GM12878 (cell line): ENCODE data around the gene CRB1. TPM values are rescaled to one million over a fixed set of nuclear protein-coding genes. Genes with fewer than 3 reads are reported as not detected.

Experiments used
- ATAC-seq: fragments of 200-7000 bp; cut with Tn5 transposase; 3 replicates; pipeline ENCODE4 v1.9.1; 2020; ENCODE audit warnings: mild to moderate bottlenecking, moderate library complexity
- BruUV-seq: library from RNA; stranded (reverse); fragments of 400-500 nt; replicated peaks from 2 replicates; lab custom pipeline; 2021; lab: Mats Ljungman, UMichigan
- CTCF ChIA-PET: fragments of 300-600 bp; sonication (Branson Sonifier 250); formaldehyde crosslinking; extraction: SDS; loops from one replicate; lab custom pipeline; 2021; ENCODE audit warnings: inconsistent platforms; lab: Yijun Ruan, JAX
- POLR2A ChIA-PET: fragments of 350-600 bp; formaldehyde crosslinking; extraction: SDS; loops from one replicate; lab custom pipeline; 2021; ENCODE audit warnings: inconsistent platforms; lab: Charles Lee
- RAD21 ChIA-PET: fragments of 300-600 bp; sonication (Branson Sonifier 250); formaldehyde crosslinking; loops from one replicate; lab custom pipeline; 2023; ENCODE audit warnings: antibody characterized with exemption; ENCODE audit not compliant: unreplicated experiment; lab: Charles Lee
- SMC1A ChIA-PET: fragments of 300-600 bp; sonication (Branson Sonifier 250); formaldehyde crosslinking; loops from one replicate; lab custom pipeline; 2023; ENCODE audit not compliant: unreplicated experiment, uncharacterized antibody; lab: Charles Lee
- DNase-seq: peaks from one replicate; pipeline ENCODE4 v3.0.0-alpha.2; 2011; ENCODE audit warnings: low read depth, low spot score
- FAIRE-seq: peaks from 3 replicates; lab custom pipeline; 2011; peaks lifted over from hg19 to GRCh38; lab: Jason Lieb, UNC
- H2AFZ ChIP-seq: 2 replicates; pipeline ENCODE4 v1.6.0; 2011; ENCODE audit warnings: low read depth, low read length, control low read depth; ENCODE audit not compliant: control insufficient read depth
- H3K27ac ChIP-seq: 2 replicates; pipeline ENCODE4 v1.5.1; 2011; ENCODE audit warnings: control low read depth; ENCODE audit not compliant: control insufficient read depth, insufficient read depth
- H3K27me3 ChIP-seq, 2 experiments: replicated peaks in 1 of 2; 2 replicates each; pipeline versions ENCODE4 v1.6.0 to v1.6.1; 2011; ENCODE audit warnings: low read length in 1 of 2; ENCODE audit not compliant: control insufficient read depth in 2 of 2, insufficient read depth in 2 of 2
- H3K36me3 ChIP-seq, 2 experiments: 2 replicates each; pipeline ENCODE4 v1.5.1; 2011; ENCODE audit warnings: low read length in 1 of 2; ENCODE audit not compliant: control insufficient read depth in 2 of 2, insufficient read depth in 2 of 2
- H3K4me1 ChIP-seq: 2 replicates; pipeline ENCODE4 v1.6.1; 2011; ENCODE audit warnings: mild to moderate bottlenecking, low read length, moderate library complexity, mixed read lengths; ENCODE audit not compliant: control insufficient read depth, insufficient read depth
- H3K4me2 ChIP-seq: 2 replicates; pipeline ENCODE4 v1.6.0; 2011; ENCODE audit warnings: control low read depth; ENCODE audit not compliant: control insufficient read depth, insufficient read depth
- H3K4me3 ChIP-seq: fragments of 200-600 bp; sonication (generic); 2 replicates; pipeline ENCODE4 v1.5.1; 2016
- H3K79me2 ChIP-seq: 2 replicates; pipeline ENCODE4 v1.6.0; 2011; ENCODE audit warnings: low read length; ENCODE audit not compliant: control insufficient read depth, insufficient read depth
- H3K9ac ChIP-seq: 2 replicates; pipeline ENCODE4 v1.8.0; 2011; ENCODE audit warnings: low read length, control low read depth, mixed read lengths; ENCODE audit not compliant: control insufficient read depth, insufficient read depth
- H3K9me3 ChIP-seq: replicated peaks from 3 replicates; pipeline ENCODE4 v1.5.1; 2011; ENCODE audit warnings: mild to moderate bottlenecking, low read length; ENCODE audit not compliant: control insufficient read depth, insufficient read depth
- H4K20me1 ChIP-seq: 2 replicates; pipeline ENCODE4 v1.6.0; 2011; ENCODE audit not compliant: control insufficient read depth, insufficient read depth
- HDGF ChIP-seq: fragments of 450-650 bp; IDR thresholded peaks from 2 replicates; pipeline ENCODE4 v1.6.1; 2016; ENCODE audit warnings: antibody characterized with exemption
- KAT2A ChIP-seq: conservative IDR thresholded peaks from 2 replicates; pipeline ENCODE4 v1.6.1; 2011; ENCODE audit warnings: low read depth, low read length; ENCODE audit not compliant: control insufficient read depth
- KLF5 ChIP-seq: fragments of 450-650 bp; IDR thresholded peaks from 2 replicates; pipeline ENCODE4 v1.6.1; 2014; ENCODE audit warnings: mild to moderate bottlenecking; ENCODE audit not compliant: partially characterized antibody
- NFIC ChIP-seq: IDR thresholded peaks from 2 replicates; pipeline ENCODE4 v1.6.1; 2012; ENCODE audit warnings: low read depth, mild to moderate bottlenecking, inconsistent platforms, low read length, moderate library complexity
- SIX5 ChIP-seq: IDR thresholded peaks from 2 replicates; pipeline ENCODE4 v1.6.1; 2011; ENCODE audit warnings: mild to moderate bottlenecking, low read depth, low read length, moderate library complexity; ENCODE audit not compliant: severe bottlenecking
- TCF3 ChIP-seq: IDR thresholded peaks from 2 replicates; pipeline ENCODE4 v1.6.1; 2012; ENCODE audit warnings: low read depth, mild to moderate bottlenecking, low read length, borderline replicate concordance; ENCODE audit not compliant: insufficient read depth
- TCF7 ChIP-seq: IDR thresholded peaks from 2 replicates; pipeline ENCODE4 v1.6.1; 2014; ENCODE audit warnings: antibody characterized with exemption, borderline replicate concordance
- WGBS: methylation state at CpG from one replicate; pipeline ENCODE4 v1.1.6; 2016; ENCODE audit warnings: low lambda C conversion rate; ENCODE audit not compliant: insufficient replicate concordance, insufficient coverage; ENCODE audit errors: missing lambda C conversion rate; 5-methylcytosine and 5-hydroxymethylcytosine counted together
- in situ Hi-C: fragments of 300-500 bp; cut with MboI; formaldehyde crosslinking; loops from 9 replicates; pipeline ENCODE4 v1.14.3; 2018; ENCODE audit warnings: mixed read lengths
- intact Hi-C: fragments of 100-400 bp; cut with micrococcal nuclease; formaldehyde crosslinking; loops from one replicate; pipeline ENCODE4 v1.14.2; 2022; ENCODE audit not compliant: unreplicated experiment
- polyA plus RNA-seq, 11 experiments: library from polyadenylated mRNA; depleted of rRNA in 4 of 11; unstranded in 6 of 11; stranded (reverse) in 5 of 11; fragments of >200 nt; fragmentation: Nextera tagmentation in 4 of 11; fragmentation: Illumina TruSeq in 1 of 11; extraction: Ambion mirVana in 4 of 11; extraction: Trizol in 1 of 11; gene quantifications; 1 replicate in 1 of 11; 2 replicates in 10 of 11; pipeline versions ENCODE4 v1.2.1 to v1.2.3, GENCODE V29; 2011 to 2016; ENCODE audit warnings: inconsistent platforms in 2 of 11, missing spikeins in 2 of 11, low read depth in 1 of 11
- total RNA-seq, 4 experiments: library from RNA; depleted of rRNA in 3 of 4; stranded (reverse); fragments of >200 nt in 3 of 4; fragmentation: Illumina TruSeq in 1 of 4; extraction: Trizol in 1 of 4; gene quantifications; 2 replicates each; pipeline versions ENCODE4 v1.2.1 to v1.2.3, GENCODE V29; 2013 to 2021
- TF ChIP-seq, protein P1 (sequence below): fragments of 450-650 bp; IDR thresholded peaks from 2 replicates; pipeline ENCODE4 v1.6.1; 2017; ENCODE audit warnings: mild to moderate bottlenecking

Gene CRB1
- total and polyA plus RNA-seq, 10 of the 15 experiments (the other 5 are each of a cell fraction or from before 2014, with no cell fraction given): 0.06 to 0.10 (median 0.06) TPM; not detected in 7

DNA sequence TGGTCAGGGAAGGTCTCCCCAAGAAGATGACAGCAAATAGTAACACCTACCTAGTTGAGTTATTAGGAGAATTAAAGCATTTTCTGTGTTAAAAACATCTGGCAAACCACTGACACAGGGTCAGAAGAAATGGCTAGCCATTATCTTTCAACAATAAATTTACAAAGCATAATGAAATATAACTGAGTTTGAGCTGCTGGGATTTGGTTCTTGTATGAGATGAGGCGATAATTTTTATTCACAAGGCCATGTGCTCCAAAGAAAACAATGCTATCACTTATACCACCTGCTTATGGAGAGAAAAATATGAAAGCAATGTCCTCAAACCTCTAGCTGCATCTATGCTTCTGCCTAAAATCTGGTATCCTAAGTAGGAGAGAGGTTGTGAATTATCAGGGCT lies 202.3 kb downstream of the CRB1 start (continued):
- TF ChIP-seq HDGF (no peak), SIX5 (no peak), KAT2A (no peak), KLF5 (no peak), TCF7 (no peak), TCF3 (no peak)
- TF ChIP-seq, protein P1, sequence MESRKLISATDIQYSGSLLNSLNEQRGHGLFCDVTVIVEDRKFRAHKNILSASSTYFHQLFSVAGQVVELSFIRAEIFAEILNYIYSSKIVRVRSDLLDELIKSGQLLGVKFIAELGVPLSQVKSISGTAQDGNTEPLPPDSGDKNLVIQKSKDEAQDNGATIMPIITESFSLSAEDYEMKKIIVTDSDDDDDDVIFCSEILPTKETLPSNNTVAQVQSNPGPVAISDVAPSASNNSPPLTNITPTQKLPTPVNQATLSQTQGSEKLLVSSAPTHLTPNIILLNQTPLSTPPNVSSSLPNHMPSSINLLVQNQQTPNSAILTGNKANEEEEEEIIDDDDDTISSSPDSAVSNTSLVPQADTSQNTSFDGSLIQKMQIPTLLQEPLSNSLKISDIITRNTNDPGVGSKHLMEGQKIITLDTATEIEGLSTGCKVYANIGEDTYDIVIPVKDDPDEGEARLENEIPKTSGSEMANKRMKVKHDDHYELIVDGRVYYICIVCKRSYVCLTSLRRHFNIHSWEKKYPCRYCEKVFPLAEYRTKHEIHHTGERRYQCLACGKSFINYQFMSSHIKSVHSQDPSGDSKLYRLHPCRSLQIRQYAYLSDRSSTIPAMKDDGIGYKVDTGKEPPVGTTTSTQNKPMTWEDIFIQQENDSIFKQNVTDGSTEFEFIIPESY: no peak

- H2AFZ ChIP-seq: no peak overlapping the region
- SMC1A ChIA-PET: no interaction called here
- POLR2A ChIA-PET: no interaction called here
- in situ Hi-C loops: no loop called here
- 38% methylated on average over 9 of the region's 9 CpGs for WGBS
- no peaks in the 10 kb centered on the region for H3K9me3 ChIP-seq
- no peaks in the 10 kb centered on the region for H3K79me2 ChIP-seq
- no peak for TF ChIP-seq NFIC
- TF ChIP-seq, all 136 proteins: peak for 0
- ChIA-PET CTCF (no interaction called here), RAD21 (no interaction called here)
- no peaks in the 10 kb centered on the region for H3K36me3 ChIP-seq
- H3K27me3 ChIP-seq: no peaks in the 10 kb centered on the region
- no peak for FAIRE-seq
- intact Hi-C loops: no loop called here
- no peak for DNase-seq
- no peak overlapping the region for H3K4me3 ChIP-seq
- no peak overlapping the region for H3K4me2 ChIP-seq
- H3K27ac ChIP-seq: no peak overlapping the region
- no peak for ATAC-seq
- H3K4me1 ChIP-seq: no peaks in the 10 kb centered on the region
- H4K20me1 ChIP-seq: no peaks in the 10 kb centered on the region
- no peak overlapping the region for H3K9ac ChIP-seq
- no TSS peak for BruUV-seq
Observed at GRCh38 chr1:197471248-197471985, 203.4 kb downstream of the CRB1 start.
